Activated CD8-positive, alpha-beta memory T cell treated with anti-CD3 and anti-CD28 coated beads, Interleukin-2, amount 10 ng/mL, durations not matched to agents 7 days and 5 days (primary cell): Measurements from ENCODE around the gene C9orf50. TPM values are rescaled to one million over a fixed set of nuclear protein-coding genes. Genes with fewer than 3 reads are reported as not detected.

Experiments used
- ATAC-seq: fragments of 150-1000 bp; cut with Tn5 transposase; one replicate; pipeline ENCODE4 v1.10.0; 2021; ENCODE audit warnings: moderate library complexity
- CTCF ChIA-PET: fragments of 350-600 bp; sonication (Branson Sonifier 250); formaldehyde crosslinking; loops from one replicate; lab custom pipeline; 2021; ENCODE audit warnings: antibody characterized with exemption; lab: Charles Lee
- DNase-seq: peaks from one replicate; pipeline ENCODE4 v3.0.0-alpha.2; 2020
- H3K27ac Mint-ChIP-seq: one replicate; pipeline ENCODE4 v1.8.0; 2021; ENCODE audit warnings: mild to moderate bottlenecking, mixed read lengths
- H3K27me3 Mint-ChIP-seq: one replicate; pipeline ENCODE4 v1.8.0; 2021; ENCODE audit warnings: mixed read lengths
- H3K36me3 Mint-ChIP-seq: one replicate; pipeline ENCODE4 v1.8.0; 2021; ENCODE audit warnings: mild to moderate bottlenecking, mixed read lengths
- H3K4me1 Mint-ChIP-seq: one replicate; pipeline ENCODE4 v1.8.0; 2021; ENCODE audit warnings: mixed read lengths
- H3K4me3 Mint-ChIP-seq: one replicate; pipeline ENCODE4 v1.8.0; 2021; ENCODE audit warnings: mild to moderate bottlenecking, moderate library complexity, mixed read lengths
- H3K9me3 Mint-ChIP-seq: one replicate; pipeline ENCODE4 v1.8.0; 2022; ENCODE audit warnings: low read depth, mixed read lengths
- total RNA-seq, 2 experiments: library from RNA; stranded (reverse); gene quantifications; one replicate each; pipeline ENCODE4 v1.2.3, GENCODE V29; 2021

The C9orf50 gene
- total RNA-seq, 2 experiments from 2014 or later, result not detected

GRCh38 chr9:129655696-129656095, 34.8 kb upstream of the C9orf50 start:
- no peak overlapping the region for H3K4me3 Mint-ChIP-seq
- H3K27me3 Mint-ChIP-seq, result peaks cover 4% of the 10 kb centered on the region
- no peaks in the 10 kb centered on the region for H3K36me3 Mint-ChIP-seq
- DNase-seq (no peak), ATAC-seq (no peak)
- H3K4me1 Mint-ChIP-seq, result no peaks in the 10 kb centered on the region
- CTCF ChIA-PET, result no interaction called here
- H3K9me3 Mint-ChIP-seq, result no peaks in the 10 kb centered on the region
- no peak overlapping the region for H3K27ac Mint-ChIP-seq

- peaks cover 2% of the 10 kb centered on the region for H3K27me3 Mint-ChIP-seq
- ATAC-seq (no peak), DNase-seq (no peak)
- CTCF ChIA-PET, result no interaction called here
- H3K27ac Mint-ChIP-seq, result no peak overlapping the region
- H3K9me3 Mint-ChIP-seq, result no peaks in the 10 kb centered on the region
- H3K4me3 Mint-ChIP-seq, result no peak overlapping the region
- peaks cover under 1% of the 10 kb centered on the region for H3K4me1 Mint-ChIP-seq
- no peaks in the 10 kb centered on the region for H3K36me3 Mint-ChIP-seq
These were observed 34.3 kb upstream of the C9orf50 start for GRCh38 chr9:129655154-129655553.

DNA sequence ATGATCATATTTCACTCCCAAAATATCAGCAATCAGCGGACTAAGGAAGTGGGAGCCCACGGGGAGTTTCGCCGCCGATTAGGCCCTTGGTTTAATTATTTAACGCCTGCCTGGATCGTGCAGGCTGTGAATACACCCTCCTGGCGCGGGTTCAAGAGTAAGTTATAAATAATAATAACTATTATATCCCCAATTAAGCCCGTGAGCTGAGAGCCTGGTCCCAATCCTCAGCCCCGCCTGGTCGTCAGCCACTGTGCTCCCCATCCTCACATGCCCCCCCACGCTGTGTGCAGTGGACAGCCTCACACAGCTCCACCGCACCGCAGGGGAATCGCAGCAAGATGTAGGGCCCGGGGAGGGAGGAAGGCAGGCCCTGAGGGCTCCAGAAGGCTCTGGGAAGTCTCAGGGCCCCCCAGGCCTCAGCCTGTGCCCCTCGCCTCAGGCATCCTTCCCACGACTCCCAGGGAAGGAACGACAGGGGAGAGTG, 33.7 kb upstream of the C9orf50 start:
- H3K27ac Mint-ChIP-seq, result no peak overlapping the region
- H3K27me3 Mint-ChIP-seq, result peaks cover 2% of the 10 kb centered on the region
- H3K36me3 Mint-ChIP-seq, result no peaks in the 10 kb centered on the region
- H3K4me3 Mint-ChIP-seq, result no peak overlapping the region
- CTCF ChIA-PET, result no interaction called here
- peaks cover 2% of the 10 kb centered on the region for H3K4me1 Mint-ChIP-seq
- no peaks in the 10 kb centered on the region for H3K9me3 Mint-ChIP-seq
- DNase-seq (no peak), ATAC-seq (no peak)

DNA sequence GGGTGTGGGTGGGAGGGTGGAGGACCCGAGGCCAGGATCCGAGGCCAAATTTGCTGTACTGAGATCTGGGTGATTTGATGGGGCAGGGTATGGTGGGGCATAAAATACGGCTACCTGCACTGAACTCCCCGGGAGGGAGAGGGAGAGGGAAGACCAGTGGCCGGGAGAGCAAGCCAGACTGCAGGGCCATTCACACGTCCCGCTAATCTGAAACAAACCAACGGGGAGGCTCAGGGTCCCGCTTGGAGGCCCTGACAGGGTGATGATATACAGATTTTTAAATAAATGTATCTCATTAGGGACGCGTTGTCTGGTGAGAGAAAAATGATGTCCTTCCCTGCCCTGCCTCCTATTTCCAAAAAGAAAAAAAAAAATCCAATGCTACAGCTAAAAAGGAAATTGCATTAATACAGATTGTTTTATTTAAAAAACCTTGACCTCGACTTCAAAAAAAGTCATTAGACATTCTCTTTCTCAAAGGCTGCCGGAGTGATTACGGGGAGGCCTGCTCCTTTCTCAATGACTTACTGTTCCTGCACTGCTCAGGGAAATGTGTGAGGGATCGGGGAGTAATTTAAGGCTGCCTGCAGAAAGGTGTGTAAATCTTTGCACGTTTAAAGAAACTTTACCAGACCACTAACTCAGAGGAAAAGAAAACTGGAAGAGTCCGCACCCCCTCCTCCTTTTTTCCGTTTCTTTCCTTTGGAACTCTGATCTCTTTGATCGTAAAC, 33.1 kb upstream of the C9orf50 start:
- Mint-ChIP-seq H3K9me3 (no peaks in the 10 kb centered on the region), H3K4me3 (no peak overlapping the region), H3K36me3 (no peaks in the 10 kb centered on the region), H3K4me1 (peaks cover 2% of the 10 kb centered on the region), H3K27me3 (peaks cover 2% of the 10 kb centered on the region), H3K27ac (no peak overlapping the region)
- CTCF ChIA-PET, result no interaction called here
- no peak for DNase-seq
- no peak for ATAC-seq

- Mint-ChIP-seq H3K4me3 (no peak overlapping the region), H3K9me3 (no peaks in the 10 kb centered on the region), H3K27ac (no peak overlapping the region), H3K4me1 (peaks cover 2% of the 10 kb centered on the region), H3K27me3 (peaks cover 2% of the 10 kb centered on the region), H3K36me3 (no peaks in the 10 kb centered on the region)
- no peak for DNase-seq
- CTCF ChIA-PET, result no interaction called here
- ATAC-seq, result no peak
These were observed 29.9 kb upstream of the C9orf50 start for GRCh38 chr9:129650680-129651235.

DNA sequence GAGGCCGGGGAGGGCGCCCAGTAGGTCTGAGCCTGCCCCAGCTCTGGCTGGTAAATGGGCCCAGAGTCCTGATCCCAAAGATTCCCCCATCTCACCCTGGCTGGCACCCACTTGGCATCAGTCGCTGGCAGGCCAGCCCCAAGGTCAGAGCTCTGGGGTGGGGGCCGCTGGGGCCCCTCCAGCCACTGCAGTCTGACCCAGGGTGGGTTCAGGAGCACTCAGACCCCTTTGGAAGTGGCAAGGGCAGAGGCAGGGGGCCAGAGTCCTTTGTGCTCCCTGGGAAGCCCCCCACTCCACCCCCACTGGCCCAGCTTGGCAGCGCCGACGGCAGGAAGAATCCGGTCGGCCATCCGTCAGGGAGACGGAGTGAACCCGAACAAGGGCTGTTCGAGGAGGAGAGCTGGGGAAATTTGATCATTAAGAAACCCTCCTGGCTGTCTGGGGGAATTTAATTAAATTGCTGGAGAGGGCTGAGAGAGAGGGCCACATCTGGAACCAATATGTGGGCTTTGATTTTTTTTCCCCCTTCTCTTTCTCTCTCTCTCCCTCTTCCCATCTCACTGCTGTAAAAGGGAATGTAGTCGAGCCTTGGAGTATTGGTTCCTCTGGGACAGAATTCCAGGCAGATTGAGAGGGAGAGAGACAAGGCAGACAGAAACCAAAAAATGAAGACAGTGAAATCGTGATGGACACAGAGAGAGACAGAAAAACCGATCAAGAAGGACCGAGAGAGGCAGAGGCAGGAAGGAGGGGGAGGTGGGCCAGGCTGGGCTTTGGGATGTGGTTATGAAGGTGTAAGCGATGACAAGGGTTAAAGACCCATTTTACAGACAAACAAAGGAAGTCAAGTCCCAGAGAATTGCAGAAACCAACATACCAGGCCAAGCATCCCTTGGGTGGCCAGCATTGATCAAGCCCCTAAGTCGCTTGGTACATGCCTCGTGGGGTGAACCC, 29.1 kb upstream of the C9orf50 start:
- no peak overlapping the region for H3K4me3 Mint-ChIP-seq
- DNase-seq, result no peak
- no peak for ATAC-seq
- H3K4me1 Mint-ChIP-seq, result peaks cover 2% of the 10 kb centered on the region
- H3K27ac Mint-ChIP-seq, result no peak overlapping the region
- no peaks in the 10 kb centered on the region for H3K36me3 Mint-ChIP-seq
- peaks cover 2% of the 10 kb centered on the region for H3K27me3 Mint-ChIP-seq
- CTCF ChIA-PET, result no interaction called here
- H3K9me3 Mint-ChIP-seq, result no peaks in the 10 kb centered on the region

DNA sequence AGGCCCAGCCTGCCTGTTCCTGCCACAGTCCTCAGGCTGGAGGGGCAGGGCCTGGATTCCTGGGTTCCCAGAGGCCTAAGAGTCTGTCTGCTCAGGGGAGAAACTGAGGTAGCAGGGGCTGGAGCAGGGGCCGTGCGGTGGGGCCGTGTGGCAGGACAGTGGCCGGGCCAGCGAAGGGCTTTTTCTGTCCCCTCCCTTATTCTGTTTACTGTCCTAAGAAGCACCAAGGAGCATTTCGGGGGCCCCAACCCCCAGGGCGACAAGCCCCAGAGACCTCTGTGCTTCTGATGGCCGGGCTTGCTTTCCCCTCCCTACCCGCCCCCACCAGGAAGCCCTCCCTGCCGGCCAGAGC, 27.8 kb upstream of the C9orf50 start:
- DNase-seq, result no peak
- Mint-ChIP-seq H3K27ac (no peak overlapping the region), H3K4me1 (peaks cover 2% of the 10 kb centered on the region), H3K36me3 (no peaks in the 10 kb centered on the region), H3K9me3 (no peaks in the 10 kb centered on the region), H3K27me3 (peaks cover 2% of the 10 kb centered on the region), H3K4me3 (no peak overlapping the region)
- no peak for ATAC-seq
- CTCF ChIA-PET, result no interaction called here

GRCh38 chr9:129648092-129648763, 27.3 kb upstream of the C9orf50 start:
- DNase-seq, result no peak
- CTCF ChIA-PET, result no interaction called here
- Mint-ChIP-seq H3K36me3 (no peaks in the 10 kb centered on the region), H3K9me3 (no peaks in the 10 kb centered on the region), H3K4me3 (no peak overlapping the region), H3K27ac (no peak overlapping the region), H3K4me1 (peaks cover 2% of the 10 kb centered on the region), H3K27me3 (no peaks in the 10 kb centered on the region)
- no peak for ATAC-seq

DNA sequence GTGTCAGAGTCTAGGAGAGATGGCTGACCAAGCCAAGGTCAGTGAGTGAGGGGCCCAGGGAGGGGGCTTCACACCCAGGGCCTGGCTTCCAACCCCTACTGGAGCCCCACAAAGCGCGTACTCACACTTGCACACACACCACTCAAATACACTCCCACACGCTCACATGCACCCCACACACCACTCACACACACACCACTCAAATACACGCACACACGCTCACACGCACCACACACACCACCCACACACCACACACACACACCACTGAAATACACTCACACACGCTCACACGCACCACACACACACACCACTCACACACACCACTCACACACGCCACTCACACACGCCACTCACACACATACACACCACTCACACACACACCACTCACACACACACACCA, 26.7 kb upstream of the C9orf50 start:
- H3K4me3 Mint-ChIP-seq, result no peak overlapping the region
- peaks cover 2% of the 10 kb centered on the region for H3K4me1 Mint-ChIP-seq
- H3K27me3 Mint-ChIP-seq, result no peaks in the 10 kb centered on the region
- CTCF ChIA-PET, result no interaction called here
- DNase-seq, result no peak
- no peaks in the 10 kb centered on the region for H3K9me3 Mint-ChIP-seq
- H3K36me3 Mint-ChIP-seq, result no peaks in the 10 kb centered on the region
- no peak overlapping the region for H3K27ac Mint-ChIP-seq
- ATAC-seq, result no peak

GRCh38 chr9:129646654-129647053, 25.8 kb upstream of the C9orf50 start:
- CTCF ChIA-PET, result interaction anchor here (0.9 to 1.0 kb wide), 2 partner anchors 16 to 91 kb away, joined by 3 read pairs; no protein-coding TSS in a partner anchor
- Mint-ChIP-seq H3K36me3 (no peaks in the 10 kb centered on the region), H3K4me1 (peaks cover 5% of the 10 kb centered on the region), H3K9me3 (no peaks in the 10 kb centered on the region), H3K4me3 (no peak overlapping the region), H3K27ac (no peak overlapping the region), H3K27me3 (no peaks in the 10 kb centered on the region)
- ATAC-seq (no peak), DNase-seq (no peak)

DNA sequence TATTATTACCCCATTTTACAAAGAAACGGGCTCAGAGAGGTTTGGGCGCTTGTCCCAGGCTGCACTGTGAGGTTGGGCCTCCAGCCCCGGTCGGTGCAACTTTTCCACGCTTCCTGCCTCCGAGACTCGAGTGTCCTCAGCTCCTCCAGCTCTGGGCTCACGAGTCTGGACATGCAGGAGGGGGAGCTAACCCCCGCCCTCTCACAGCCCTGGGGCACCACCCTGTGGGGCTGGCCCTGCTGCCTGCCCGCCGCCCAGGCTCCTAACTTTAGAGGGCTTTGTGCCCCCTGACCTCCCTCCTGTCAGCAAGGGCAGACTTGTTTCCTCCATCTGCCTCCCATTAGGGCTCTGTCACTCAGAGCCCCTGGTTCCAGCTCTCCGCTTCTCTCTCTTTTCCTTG, 25.4 kb upstream of the C9orf50 start:
- ATAC-seq (no peak), DNase-seq (no peak)
- H3K9me3 Mint-ChIP-seq, result no peaks in the 10 kb centered on the region
- no peak overlapping the region for H3K27ac Mint-ChIP-seq
- no peak overlapping the region for H3K4me3 Mint-ChIP-seq
- CTCF ChIA-PET, result interaction anchor here (0.9 to 1.0 kb wide), 2 partner anchors 16 to 91 kb away, joined by 3 read pairs; no protein-coding TSS in a partner anchor
- peaks cover 7% of the 10 kb centered on the region for H3K4me1 Mint-ChIP-seq
- no peaks in the 10 kb centered on the region for H3K36me3 Mint-ChIP-seq
- no peaks in the 10 kb centered on the region for H3K27me3 Mint-ChIP-seq

- H3K9me3 Mint-ChIP-seq, result no peaks in the 10 kb centered on the region
- H3K4me3 Mint-ChIP-seq, result no peak overlapping the region
- no peak overlapping the region for H3K27ac Mint-ChIP-seq
- CTCF ChIA-PET, result interaction anchor here (3.4 kb wide), 1 partner anchor 93 kb away, joined by 12 read pairs; no protein-coding TSS in a partner anchor
- no peaks in the 10 kb centered on the region for H3K36me3 Mint-ChIP-seq
- peaks cover 18% of the 10 kb centered on the region for H3K4me1 Mint-ChIP-seq
- DNase-seq, result no peak
- H3K27me3 Mint-ChIP-seq, result no peaks in the 10 kb centered on the region
- ATAC-seq, result no peak
These were observed 24.0 kb upstream of the C9orf50 start for GRCh38 chr9:129644902-129645301.

DNA sequence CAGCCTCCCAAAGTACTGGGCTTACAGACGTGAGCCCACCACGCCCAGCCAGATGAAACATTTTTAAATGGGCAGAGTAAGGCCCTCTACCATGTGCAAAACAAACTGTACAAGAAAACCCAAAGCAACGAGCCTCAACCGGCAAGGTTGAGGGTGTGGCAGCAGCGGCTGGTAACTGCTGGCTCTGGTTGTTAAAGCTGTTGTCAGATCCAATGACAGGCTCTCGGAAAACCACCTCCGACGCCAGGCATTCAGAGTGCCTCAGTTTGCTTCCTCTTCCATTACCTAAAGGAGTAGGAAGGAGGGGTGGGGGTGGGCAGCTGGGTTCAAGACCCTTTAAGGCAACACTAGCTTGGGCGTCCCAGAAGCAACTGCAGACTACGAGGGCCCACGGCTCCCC, 23.5 kb upstream of the C9orf50 start:
- Mint-ChIP-seq H3K4me3 (no peak overlapping the region), H3K4me1 (peaks cover 19% of the 10 kb centered on the region), H3K27ac (no peak overlapping the region), H3K36me3 (no peaks in the 10 kb centered on the region), H3K9me3 (no peaks in the 10 kb centered on the region), H3K27me3 (no peaks in the 10 kb centered on the region)
- ATAC-seq, result no peak
- CTCF ChIA-PET, result interaction anchor here (2.1 to 3.4 kb wide), 2 partner anchors 82 to 94 kb away, joined by 12 to 13 read pairs; no protein-coding TSS in a partner anchor
- no peak for DNase-seq
